NCI-H345 treated with DMSO at 0.1 percent for 48 hours (cell line): ENCODE data around the gene PEX3.

Experiments used
- DNase-seq: peaks from one replicate; lab custom pipeline; 2025; ENCODE audit not compliant: unreplicated experiment; lab: John Stamatoyannopoulos, UW

PEX3 gene

DNA sequence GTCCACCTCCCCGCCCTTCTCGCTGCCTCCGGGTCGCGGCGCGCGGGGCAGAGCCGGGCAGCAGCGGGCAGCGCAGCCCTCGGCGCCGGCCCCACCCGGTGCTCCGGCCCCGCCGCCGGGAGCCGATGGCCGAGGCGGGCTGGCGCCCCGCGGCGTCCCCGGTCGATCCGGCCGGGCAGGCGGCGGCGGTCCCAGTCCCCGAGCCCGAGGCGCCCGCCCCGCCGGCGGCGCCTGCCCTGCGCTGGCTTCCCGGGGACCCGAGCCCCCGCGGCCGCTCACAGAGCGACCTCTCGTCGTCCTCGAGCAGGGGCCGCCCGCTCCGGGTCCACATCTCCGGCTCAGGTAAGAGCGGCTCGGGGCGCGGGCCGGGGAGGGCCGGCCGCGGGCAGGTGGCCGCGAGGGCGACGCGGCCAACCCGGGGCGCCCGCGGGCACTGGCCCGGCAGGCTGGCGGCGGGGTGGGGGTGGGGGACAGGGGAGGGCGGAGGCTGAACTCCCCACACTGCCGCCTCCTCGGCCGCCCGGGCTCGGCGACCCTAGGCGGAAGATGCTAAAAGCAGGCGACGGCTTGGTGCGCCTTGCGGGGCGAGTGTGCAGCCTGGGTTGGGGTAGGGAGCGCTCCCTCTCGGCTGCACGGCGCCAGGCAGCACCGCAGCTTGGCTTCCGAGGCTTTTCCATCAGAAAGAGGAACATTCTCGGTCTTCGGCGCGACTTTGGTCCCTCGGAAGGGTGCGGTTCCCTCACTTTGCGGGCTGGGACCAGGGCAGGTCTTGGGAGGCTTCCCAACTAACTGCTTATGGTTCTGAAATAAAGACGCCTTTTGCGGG lies 86.5 kb downstream of the PEX3 start:
- DNase-seq = peak; percentile 27

DNA sequence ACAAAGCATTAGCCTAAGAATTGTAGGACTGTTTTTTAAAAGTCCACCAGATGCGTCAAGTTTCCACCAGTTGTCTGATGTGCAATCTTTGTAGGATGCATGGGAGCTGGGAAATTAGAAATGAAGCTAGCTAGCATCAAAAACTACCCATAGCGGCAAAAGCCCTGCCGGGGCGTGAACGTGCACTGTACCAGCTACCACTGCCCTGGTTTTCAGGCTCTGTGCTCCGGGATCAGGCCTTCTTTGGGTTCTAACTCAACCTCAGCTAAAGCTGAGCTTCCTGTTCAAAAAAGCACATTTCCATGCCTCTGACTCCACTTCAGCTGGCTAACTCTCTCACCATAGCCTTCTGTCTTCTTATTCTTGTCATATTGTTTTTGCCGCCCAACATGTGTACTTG lies 87.8 kb downstream of the PEX3 start:
- DNase-seq = no peak

DNA sequence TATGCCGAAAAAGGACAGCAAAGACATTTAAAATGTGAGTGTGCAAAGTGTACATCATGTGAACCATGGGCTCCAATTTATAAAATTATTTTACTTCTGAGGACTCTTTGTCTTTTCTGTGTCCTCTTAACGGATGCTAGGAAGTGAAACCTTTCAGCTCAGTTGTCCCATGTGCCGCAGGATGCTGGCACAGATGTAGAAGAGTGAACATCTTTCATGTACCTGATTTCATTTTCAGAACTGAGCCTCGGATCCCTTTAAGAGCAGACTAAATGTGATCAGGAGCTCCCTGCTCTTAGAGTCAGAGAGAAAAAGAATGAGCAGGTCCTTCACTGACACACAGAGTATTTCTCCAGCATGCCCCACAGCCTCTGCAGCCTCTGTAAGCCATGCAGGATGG lies 88.5 kb downstream of the PEX3 start:
- no peak for DNase-seq

DNA sequence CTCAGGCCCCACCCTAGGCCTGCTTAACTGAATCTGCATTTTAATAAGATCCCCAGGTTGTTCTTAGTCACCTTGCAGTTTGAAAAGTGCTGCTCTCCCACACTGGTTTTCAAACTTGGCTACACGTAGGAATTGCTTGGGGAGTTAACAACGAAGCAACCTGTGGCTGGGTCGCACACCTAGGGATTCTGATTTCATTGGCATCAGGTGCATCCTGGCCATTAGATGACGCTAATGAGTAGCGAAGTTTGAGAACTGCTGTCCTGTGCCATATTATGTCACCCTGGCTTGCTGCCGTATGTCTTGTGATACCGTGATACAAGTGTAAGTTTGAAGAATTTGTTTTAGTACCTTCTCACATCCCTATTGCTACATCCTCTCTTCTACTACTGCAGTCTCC lies 89.1 kb downstream of the PEX3 start:
- DNase-seq = no peak

- DNase-seq = no peak
Measured at GRCh38 chr6:143540192-143540591, 89.6 kb downstream of the PEX3 start.
